COR-L47 (cell line): ENCODE results near the gene ANKRD33B.
"Not testable (repeated sequence)": the region's sequence is repeated elsewhere in the genome, so short reads cannot be mapped to it uniquely, and the experiment has no call there.

Experiments
- DNase-seq: peaks from one replicate; lab custom pipeline; 2025; lab: John Stamatoyannopoulos, UW

Gene ANKRD33B

GRCh38 chr5:10537624-10538023, 26.2 kb upstream of the ANKRD33B start:
- DNase-seq = no peak

GRCh38 chr5:10538103-10538788, 25.6 kb upstream of the ANKRD33B start:
- no peak for DNase-seq

- no peak for DNase-seq
Observed at GRCh38 chr5:10538789-10539686, 24.8 kb upstream of the ANKRD33B start.

- no peak for DNase-seq
Observed at GRCh38 chr5:10539687-10539998, 24.2 kb upstream of the ANKRD33B start.

GRCh38 chr5:10540036-10540544, 23.8 kb upstream of the ANKRD33B start:
- DNase-seq = no peak

GRCh38 chr5:10540951-10541646, 22.8 kb upstream of the ANKRD33B start:
- DNase-seq = no peak

- no peak for DNase-seq
Observed at GRCh38 chr5:10542055-10542550, 21.8 kb upstream of the ANKRD33B start.

GRCh38 chr5:10543585-10544040, 20.3 kb upstream of the ANKRD33B start:
- no peak for DNase-seq

- no peak for DNase-seq
Observed at GRCh38 chr5:10545084-10545483, 18.8 kb upstream of the ANKRD33B start.

GRCh38 chr5:10546186-10546585, 17.7 kb upstream of the ANKRD33B start:
- DNase-seq = no peak

GRCh38 chr5:10548418-10549122, 15.3 kb upstream of the ANKRD33B start:
- no peak for DNase-seq

GRCh38 chr5:10549123-10549514, 14.8 kb upstream of the ANKRD33B start:
- not testable (repeated sequence) for DNase-seq

GRCh38 chr5:10550222-10550995, 13.5 kb upstream of the ANKRD33B start:
- no peak for DNase-seq

- DNase-seq = no peak
Observed at GRCh38 chr5:10551782-10552138, 12.1 kb upstream of the ANKRD33B start.

- DNase-seq = no peak
Observed at GRCh38 chr5:10552183-10553143, 11.4 kb upstream of the ANKRD33B start.

GRCh38 chr5:10553476-10553875, 10.4 kb upstream of the ANKRD33B start:
- DNase-seq = no peak

GRCh38 chr5:10555277-10555684, 8.6 kb upstream of the ANKRD33B start:
- DNase-seq = peak; percentile 3

- DNase-seq = no peak
Observed at GRCh38 chr5:10556289-10556807, 7.5 kb upstream of the ANKRD33B start.

- no peak for DNase-seq
Observed at GRCh38 chr5:10556893-10557746, 6.8 kb upstream of the ANKRD33B start.
